ENCODE data around the gene NDUFAB1. TPM values are rescaled to one million over a fixed set of nuclear protein-coding genes. Genes with fewer than 3 reads are reported as not detected.
"Not testable (repeated sequence)": the region's sequence is repeated elsewhere in the genome, so short reads cannot be mapped to it uniquely, and the experiment has no call there.

Gene NDUFAB1
- 10 to 100 TPM; 73.5 to 80.3 TPM for total RNA-seq

DNA sequence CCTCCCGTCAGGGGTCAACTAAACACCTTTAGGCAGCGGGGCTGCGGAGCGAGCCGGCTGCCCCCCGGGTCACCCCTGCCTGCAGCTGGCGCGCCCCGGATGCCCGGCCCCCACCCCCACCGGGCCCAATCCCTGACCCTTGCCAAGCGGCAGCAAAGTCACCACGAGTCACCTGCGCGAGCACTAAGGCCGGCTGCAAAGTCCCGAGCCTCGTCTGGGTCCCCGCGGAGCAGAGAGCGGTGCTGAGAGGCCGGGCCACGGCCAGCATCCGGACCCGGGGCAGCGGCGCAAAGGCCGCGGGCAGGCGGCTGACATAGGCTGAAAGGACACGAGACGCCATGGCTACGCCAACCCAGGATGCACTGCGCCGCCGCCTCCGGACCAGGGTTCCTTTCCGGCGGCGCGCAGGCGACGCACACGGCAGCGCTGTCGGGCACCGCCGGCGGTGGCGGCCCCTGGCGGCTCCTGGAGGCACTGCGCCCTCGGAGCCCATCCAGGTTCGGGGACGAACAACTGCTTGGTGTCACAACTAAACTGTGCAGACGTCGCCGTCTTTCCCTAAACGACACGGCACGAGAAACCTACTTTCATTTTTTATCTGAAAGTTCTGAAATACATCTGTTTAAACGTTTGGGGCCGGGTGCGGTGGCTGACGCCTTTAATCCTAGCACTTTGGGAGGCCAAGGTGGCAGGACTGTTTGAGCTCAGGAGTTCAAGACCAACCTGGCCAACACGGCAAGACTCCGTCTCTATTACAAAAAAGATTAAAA is at the start of gene NDUFAB1:
TSS of gene NDUFAB1 (minus strand) at position 366 of the 770 bp plus-strand sequence. CDS start at position 340, 26 bp downstream.
- Mint-ChIP-seq H3K4me3 (peak within 1 kb of the TSS; percentile 84 to 86), H3K9me3 (no peaks in the 10 kb centered on the region), H3K27me3 (ENCODE audit: low read depth) (no peaks in the 10 kb centered on the region), H3K27ac (peak within 1 kb of the TSS; percentile 72), H3K4me1 (ENCODE audit: low read depth) (peaks cover 40% of the 10 kb centered on the region), H3K36me3 (ENCODE audit: insufficient read depth in 2 of 2) (peaks cover 4 to 10% of the 10 kb centered on the region in 2 donors)
- ATAC-seq (replicated peaks in 1 of 2), result peak; percentile 99 to 100
- DNase-seq, result peak; percentile 93 to 96

DNA sequence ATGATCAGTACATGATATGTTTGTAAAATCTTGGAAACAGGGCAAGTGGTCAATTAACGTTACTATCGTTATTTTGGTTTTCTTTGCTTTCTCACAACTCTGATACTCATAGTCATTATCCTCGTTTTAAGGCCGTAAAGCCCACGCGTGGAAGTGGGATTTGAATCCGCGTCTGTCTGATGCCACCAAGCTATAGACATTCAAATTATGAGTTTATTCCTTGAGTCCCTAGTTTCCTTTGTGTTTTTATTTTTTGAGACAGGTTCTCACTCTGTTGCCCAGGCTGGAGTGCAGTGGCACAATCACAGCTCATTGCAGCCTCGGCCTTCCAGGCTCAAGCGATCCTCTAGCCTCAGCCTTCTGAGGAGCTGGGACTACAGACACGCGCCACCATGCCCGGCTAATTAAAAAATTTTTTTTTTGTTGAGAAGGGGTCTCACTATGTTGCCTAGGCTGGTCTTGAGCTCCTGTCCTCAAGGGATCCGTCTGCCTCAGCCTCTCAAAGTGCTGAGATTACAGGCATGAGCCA is 46.2 kb upstream of the NDUFAB1 start:
- H3K4me3 Mint-ChIP-seq, result peak overlapping the region; percentile 92 to 96
- H3K36me3 Mint-ChIP-seq (ENCODE audit: insufficient read depth in 2 of 2), result peaks cover 16 to 36% of the 10 kb centered on the region in 2 donors
- peak overlapping the region; percentile 92 for H3K27ac Mint-ChIP-seq
- H3K27me3 Mint-ChIP-seq (ENCODE audit: low read depth), result no peaks in the 10 kb centered on the region
- H3K4me1 Mint-ChIP-seq (ENCODE audit: low read depth), result peaks cover 57% of the 10 kb centered on the region
- DNase-seq (no peak), ATAC-seq (replicated peaks in 1 of 2) (no peak)
- H3K9me3 Mint-ChIP-seq, result no peaks in the 10 kb centered on the region

DNA sequence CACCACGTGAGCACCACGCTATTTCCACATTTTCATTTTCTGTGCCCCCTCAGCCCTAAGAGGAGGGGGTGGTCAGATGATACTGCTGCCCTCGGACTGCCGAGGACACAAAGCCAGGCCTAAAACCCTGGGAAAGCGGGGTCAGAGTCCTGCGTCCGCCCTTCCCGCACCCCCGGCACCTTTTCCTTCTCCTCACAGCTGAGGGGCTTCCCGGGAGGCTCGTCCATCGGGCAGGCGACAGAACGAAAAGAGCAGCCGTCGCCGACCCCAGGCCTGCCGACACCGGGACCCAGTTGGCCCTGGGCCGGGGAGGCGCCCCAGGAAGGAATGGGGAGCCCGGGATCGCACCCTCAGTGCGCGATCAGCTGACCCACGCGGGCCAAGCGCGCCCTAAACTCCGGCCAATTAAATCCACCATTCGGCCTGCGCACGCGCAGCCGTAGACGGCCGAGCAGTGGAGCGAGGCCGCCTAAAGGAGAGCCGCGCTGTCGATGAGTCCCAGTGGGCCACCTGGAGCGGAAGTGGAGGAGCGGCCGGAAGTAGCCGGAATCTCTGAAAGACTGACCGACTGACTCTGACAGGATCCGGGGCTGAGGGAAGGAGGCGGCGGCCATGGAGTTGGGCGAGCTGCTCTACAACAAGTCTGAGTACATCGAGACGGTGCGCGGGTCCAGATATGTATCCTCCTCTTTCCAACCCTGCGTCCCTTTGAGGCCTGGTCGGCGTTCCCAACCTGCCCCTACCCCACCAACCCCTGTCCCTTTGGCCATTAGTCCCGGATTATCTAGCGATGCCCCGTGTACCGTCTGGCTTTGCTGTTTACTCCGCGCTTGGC is 45.0 kb upstream of the NDUFAB1 start, which contains the start of the genes DCTN5 and PALB2:
TSS of gene DCTN5 (plus strand) at position 536 of the 835 bp plus-strand sequence. CDS start at position 613, 77 bp downstream.
TSS of gene PALB2 (minus strand) at position 380 of the 835 bp plus-strand sequence. CDS start at position 227, 153 bp downstream.
- peak; percentile 92 for DNase-seq
- Mint-ChIP-seq H3K36me3 (ENCODE audit: insufficient read depth in 2 of 2) (peaks cover 12 to 34% of the 10 kb centered on the region in 2 donors), H3K9me3 (no peaks in the 10 kb centered on the region), H3K4me3 (peak within 1 kb of the TSS; percentile 92 to 96), H3K27me3 (ENCODE audit: low read depth) (no peaks in the 10 kb centered on the region), H3K4me1 (ENCODE audit: low read depth) (peaks cover 49% of the 10 kb centered on the region), H3K27ac (peak within 1 kb of the TSS; percentile 96)
- peak; percentile 99 for ATAC-seq (replicated peaks in 1 of 2)

DNA sequence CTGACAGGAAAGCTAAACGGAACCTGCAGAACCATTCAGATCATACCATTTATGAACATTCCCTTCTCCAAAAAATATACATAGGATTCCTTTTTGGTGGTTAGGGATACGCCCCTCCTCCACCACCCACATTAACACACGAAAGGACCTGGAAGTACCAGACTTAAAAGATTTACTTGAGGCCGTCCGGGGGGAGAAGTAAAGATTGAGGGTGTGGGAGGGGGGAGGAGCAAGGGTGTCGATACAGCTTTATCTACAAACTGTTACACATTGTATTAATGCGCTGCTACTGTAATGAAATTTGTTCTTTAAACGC is 44.5 kb upstream of the NDUFAB1 start:
- ATAC-seq (replicated peaks in 1 of 2) (no peak), DNase-seq (peak in 1 of 2 donors; percentile 1)
- peaks cover 44% of the 10 kb centered on the region for H3K4me1 Mint-ChIP-seq (ENCODE audit: low read depth)
- H3K4me3 Mint-ChIP-seq, result peak overlapping the region; percentile 92 to 96
- H3K27ac Mint-ChIP-seq, result peak overlapping the region; percentile 96
- no peaks in the 10 kb centered on the region for H3K9me3 Mint-ChIP-seq
- H3K27me3 Mint-ChIP-seq (ENCODE audit: low read depth), result no peaks in the 10 kb centered on the region
- H3K36me3 Mint-ChIP-seq (ENCODE audit: insufficient read depth in 2 of 2), result peaks cover 12 to 32% of the 10 kb centered on the region in 2 donors

DNA sequence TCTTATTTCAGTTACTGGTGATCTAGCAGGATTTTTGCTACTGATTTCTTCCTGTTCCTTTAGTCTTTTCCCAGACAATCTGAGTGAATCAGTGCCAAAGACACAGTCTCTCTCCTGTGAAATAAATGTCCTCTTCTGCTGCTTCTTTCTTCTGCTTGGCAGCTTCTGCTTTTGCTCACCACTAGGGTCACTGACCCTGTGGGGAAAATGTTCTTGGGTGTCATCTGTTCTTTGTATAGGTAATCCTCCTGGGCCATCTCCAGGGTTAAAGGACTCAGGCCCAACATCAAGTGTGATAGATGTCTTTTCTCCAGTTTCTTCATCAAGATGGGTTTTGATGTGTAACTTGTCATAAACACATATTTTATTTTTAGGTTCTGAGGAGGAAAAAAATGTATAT is 39.8 kb upstream of the NDUFAB1 start:
- Mint-ChIP-seq H3K4me1 (ENCODE audit: low read depth) (peaks cover 37% of the 10 kb centered on the region), H3K27ac (peak overlapping the region; percentile 6), H3K4me3 (no peak overlapping the region), H3K27me3 (ENCODE audit: low read depth) (no peaks in the 10 kb centered on the region), H3K36me3 (ENCODE audit: insufficient read depth in 2 of 2) (peaks cover 6 to 21% of the 10 kb centered on the region in 2 donors), H3K9me3 (no peaks in the 10 kb centered on the region)
- ATAC-seq (replicated peaks in 1 of 2) (no peak), DNase-seq (no peak)

DNA sequence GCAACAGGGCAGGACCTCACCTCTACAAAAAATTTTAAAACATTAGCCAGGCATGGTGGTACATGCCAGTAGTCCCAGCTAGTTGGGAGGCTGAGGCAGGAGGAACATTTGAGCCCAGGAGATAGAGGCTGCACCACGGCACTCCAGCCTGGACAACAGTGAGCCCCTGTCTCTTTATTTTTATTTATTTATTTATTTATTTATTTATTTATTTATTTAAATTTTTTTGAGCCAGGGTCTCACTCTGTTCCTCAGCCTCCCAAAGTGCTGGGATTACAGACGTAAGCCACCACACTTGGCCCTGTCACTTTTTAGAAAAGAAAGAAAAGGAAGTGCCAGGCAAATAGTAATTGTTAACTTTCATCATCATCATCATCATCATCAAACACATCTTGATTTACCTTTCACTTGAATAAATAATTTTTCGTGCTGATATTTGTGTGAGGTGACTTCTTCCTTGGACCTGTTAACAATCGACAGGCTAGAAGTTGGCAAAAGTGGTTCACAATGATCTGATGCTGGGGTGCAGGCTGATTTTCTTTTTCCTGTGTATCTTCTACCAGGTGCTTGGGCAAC is 38.4 kb upstream of the NDUFAB1 start:
- Mint-ChIP-seq H3K27ac (no peak overlapping the region), H3K9me3 (no peaks in the 10 kb centered on the region), H3K36me3 (ENCODE audit: insufficient read depth in 2 of 2) (peaks cover 6 to 31% of the 10 kb centered on the region in 2 donors)

DNA sequence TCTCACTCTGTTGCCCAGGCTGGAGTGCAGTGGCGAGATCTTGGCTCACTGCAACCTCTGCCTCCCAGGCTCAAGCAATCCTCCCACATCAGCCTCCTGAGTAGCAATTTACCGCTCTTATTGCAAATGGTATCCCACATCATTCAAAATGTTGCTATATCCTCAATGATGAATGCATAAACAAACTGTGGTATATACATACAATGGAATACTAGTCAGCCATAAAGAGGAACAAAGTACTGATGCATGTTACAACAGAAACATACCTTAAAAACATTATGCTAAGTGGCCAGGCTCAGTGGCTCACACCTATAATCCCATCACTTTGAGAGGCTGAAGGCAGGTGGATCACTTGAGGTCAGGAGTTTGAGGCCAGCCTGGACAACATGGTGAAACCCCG is 35.8 kb upstream of the NDUFAB1 start:
- Mint-ChIP-seq H3K4me1 (ENCODE audit: low read depth) (peaks cover 20% of the 10 kb centered on the region), H3K36me3 (ENCODE audit: insufficient read depth in 2 of 2) (peaks cover 6 to 28% of the 10 kb centered on the region in 2 donors)
- not testable (repeated sequence) for H3K27ac Mint-ChIP-seq; H3K9me3 Mint-ChIP-seq; ATAC-seq (replicated peaks in 1 of 2); H3K4me3 Mint-ChIP-seq; DNase-seq; H3K27me3 Mint-ChIP-seq (ENCODE audit: low read depth)

More for the DNA sequence above, 38.4 kb upstream of the NDUFAB1 start:
- no peak for ATAC-seq (replicated peaks in 1 of 2)
- H3K4me3 Mint-ChIP-seq, result no peak overlapping the region
- H3K27me3 Mint-ChIP-seq (ENCODE audit: low read depth), result no peaks in the 10 kb centered on the region
- H3K4me1 Mint-ChIP-seq (ENCODE audit: low read depth), result peaks cover 30% of the 10 kb centered on the region
- DNase-seq, result no peak

DNA sequence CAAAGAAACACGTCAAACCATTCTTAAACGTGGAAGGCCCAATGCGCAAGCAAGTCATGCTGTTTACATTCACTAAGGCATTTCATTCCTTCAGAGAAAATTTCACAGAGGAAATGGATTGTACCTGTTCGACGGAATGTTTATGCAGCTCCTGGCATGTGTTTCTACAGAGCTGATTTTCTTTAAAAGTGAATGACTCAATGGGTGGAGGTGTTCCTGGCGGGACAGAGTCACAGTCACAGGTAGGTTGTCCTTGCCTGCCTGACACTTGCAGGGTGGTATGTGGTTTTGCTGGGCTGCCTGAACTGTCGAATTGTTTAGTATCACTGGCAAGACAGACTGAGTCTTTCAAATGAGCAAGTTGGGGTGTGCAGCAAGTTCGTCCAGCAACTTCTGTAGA is 33.4 kb upstream of the NDUFAB1 start:
- no peak overlapping the region for H3K4me3 Mint-ChIP-seq
- H3K4me1 Mint-ChIP-seq (ENCODE audit: low read depth), result peaks cover 20% of the 10 kb centered on the region
- H3K36me3 Mint-ChIP-seq (ENCODE audit: insufficient read depth in 2 of 2), result peaks cover 0 to 23% of the 10 kb centered on the region in 2 donors
- no peak for DNase-seq
- ATAC-seq (replicated peaks in 1 of 2), result no peak
- peak overlapping the region; percentile 30 for H3K27ac Mint-ChIP-seq
- no peaks in the 10 kb centered on the region for H3K27me3 Mint-ChIP-seq (ENCODE audit: low read depth)
- no peaks in the 10 kb centered on the region for H3K9me3 Mint-ChIP-seq

DNA sequence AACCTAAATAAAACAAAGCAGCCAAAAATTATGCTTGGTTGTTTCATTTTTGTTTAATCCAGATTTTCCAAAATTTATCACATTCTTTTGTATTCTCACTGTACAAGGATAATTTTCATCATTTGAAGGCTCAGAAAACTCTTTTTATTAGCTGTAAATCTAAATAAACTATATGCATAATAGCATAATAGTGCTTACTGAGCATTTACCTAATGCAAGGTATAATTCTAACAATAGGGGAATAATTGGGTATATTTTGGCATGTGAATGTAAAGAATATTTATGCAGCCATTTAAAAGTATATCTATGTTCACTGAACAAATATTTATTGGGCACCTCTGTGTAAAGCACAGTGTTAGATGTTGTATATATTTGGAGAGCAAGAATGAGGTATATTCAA is 28.0 kb upstream of the NDUFAB1 start:
- Mint-ChIP-seq H3K27ac (no peak overlapping the region), H3K36me3 (ENCODE audit: insufficient read depth in 2 of 2) (peaks cover 10 to 29% of the 10 kb centered on the region in 2 donors), H3K4me3 (no peak overlapping the region), H3K4me1 (ENCODE audit: low read depth) (peaks cover under 1% of the 10 kb centered on the region), H3K9me3 (no peaks in the 10 kb centered on the region), H3K27me3 (ENCODE audit: low read depth) (no peaks in the 10 kb centered on the region)
- ATAC-seq (replicated peaks in 1 of 2) (no peak), DNase-seq (no peak)

DNA sequence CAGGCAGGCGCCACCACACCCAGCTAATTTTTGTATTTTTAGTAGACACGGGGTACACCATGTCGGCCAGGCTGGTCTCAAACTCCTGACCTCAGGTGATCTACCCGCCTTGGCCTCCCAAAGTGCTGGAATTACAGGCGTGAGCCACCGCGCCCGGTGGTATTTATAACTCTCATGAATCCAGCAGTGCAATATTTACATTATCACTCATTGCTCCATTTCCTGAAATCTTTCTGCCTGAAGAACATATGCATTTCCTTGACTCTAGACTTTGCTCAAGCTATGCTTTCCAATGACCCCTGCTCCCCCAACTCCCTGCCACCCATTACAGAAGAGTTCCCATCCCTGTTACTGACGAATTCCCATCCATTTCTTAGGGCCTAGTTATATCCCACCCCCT is 19.7 kb upstream of the NDUFAB1 start:
- no peaks in the 10 kb centered on the region for H3K9me3 Mint-ChIP-seq
- no peak overlapping the region for H3K27ac Mint-ChIP-seq
- no peaks in the 10 kb centered on the region for H3K4me1 Mint-ChIP-seq (ENCODE audit: low read depth)
- no peak for ATAC-seq (replicated peaks in 1 of 2)
- no peak for DNase-seq
- H3K36me3 Mint-ChIP-seq (ENCODE audit: insufficient read depth in 2 of 2), result peaks cover 2 to 19% of the 10 kb centered on the region in 2 donors
- H3K27me3 Mint-ChIP-seq (ENCODE audit: low read depth), result no peaks in the 10 kb centered on the region
- no peak overlapping the region for H3K4me3 Mint-ChIP-seq

DNA sequence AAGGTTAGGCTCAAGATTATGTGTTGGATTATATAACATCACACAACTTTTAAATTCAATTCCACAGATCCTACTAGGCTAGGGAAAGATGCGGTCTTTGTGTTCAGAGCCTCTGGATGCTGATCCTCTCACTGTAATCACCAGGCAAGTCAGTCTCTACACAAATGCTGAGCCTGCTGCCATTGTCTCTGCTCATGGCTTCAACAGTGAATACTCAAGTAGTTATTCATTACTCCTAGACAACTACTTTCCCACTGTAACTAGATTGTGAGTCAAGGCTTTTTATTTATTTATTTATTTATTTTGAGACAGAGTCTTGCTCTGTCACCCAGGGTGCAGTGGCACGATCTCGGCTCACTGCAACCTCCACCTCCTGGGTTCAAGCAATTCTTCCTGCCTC is 15.8 kb upstream of the NDUFAB1 start:
- H3K4me1 Mint-ChIP-seq (ENCODE audit: low read depth), result no peaks in the 10 kb centered on the region
- no peak overlapping the region for H3K27ac Mint-ChIP-seq
- no peak for ATAC-seq (replicated peaks in 1 of 2)
- DNase-seq, result no peak
- no peaks in the 10 kb centered on the region for H3K9me3 Mint-ChIP-seq
- peaks cover 0 to 11% of the 10 kb centered on the region in 2 donors for H3K36me3 Mint-ChIP-seq (ENCODE audit: insufficient read depth in 2 of 2)
- no peak overlapping the region for H3K4me3 Mint-ChIP-seq
- no peaks in the 10 kb centered on the region for H3K27me3 Mint-ChIP-seq (ENCODE audit: low read depth)

DNA sequence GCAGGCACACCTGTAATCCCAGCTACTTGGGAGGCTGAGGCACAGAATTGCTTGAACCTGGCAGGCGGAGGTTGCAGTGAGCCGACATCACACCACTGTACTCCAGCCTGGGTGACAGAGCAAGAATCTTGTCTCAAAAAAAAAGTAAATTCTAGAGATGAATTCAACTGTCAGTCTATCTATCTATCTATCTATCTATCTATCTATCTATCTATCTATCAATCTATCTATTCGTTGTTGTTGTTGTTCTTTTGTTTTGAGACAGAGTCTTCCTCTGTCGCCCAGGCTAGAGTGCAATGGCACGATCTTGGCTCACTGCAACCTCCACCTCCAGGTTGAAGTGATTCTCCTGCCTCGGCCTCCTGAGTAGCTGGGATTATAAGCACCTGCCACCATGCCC is 14.8 kb upstream of the NDUFAB1 start:
- ATAC-seq (replicated peaks in 1 of 2); H3K9me3 Mint-ChIP-seq; H3K27me3 Mint-ChIP-seq (ENCODE audit: low read depth); DNase-seq; H3K27ac Mint-ChIP-seq; H3K36me3 Mint-ChIP-seq (ENCODE audit: insufficient read depth in 2 of 2); H3K4me3 Mint-ChIP-seq; H3K4me1 Mint-ChIP-seq (ENCODE audit: low read depth): not testable (repeated sequence)

DNA sequence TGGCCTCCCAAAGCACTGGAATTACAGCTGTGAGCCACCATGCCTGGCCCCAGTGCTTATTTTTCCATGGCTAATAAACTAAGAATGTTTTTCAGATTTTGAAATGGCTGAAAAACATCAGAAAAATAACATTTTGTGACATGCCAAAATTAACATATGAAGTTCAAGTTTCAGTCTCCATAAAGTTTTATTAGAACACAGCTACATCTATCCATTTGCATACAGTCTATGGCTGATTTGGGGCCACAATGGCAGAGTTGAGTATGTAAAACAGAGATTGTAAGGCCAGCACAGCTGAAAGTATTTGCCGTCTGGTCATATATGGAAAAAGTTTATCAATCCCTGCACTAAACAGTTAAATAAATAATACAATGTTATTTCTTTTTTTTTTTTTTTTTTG is 13.8 kb upstream of the NDUFAB1 start:
- H3K27ac Mint-ChIP-seq, result no peak overlapping the region
- H3K4me3 Mint-ChIP-seq, result no peak overlapping the region
- peaks cover 0 to 8% of the 10 kb centered on the region in 2 donors for H3K36me3 Mint-ChIP-seq (ENCODE audit: insufficient read depth in 2 of 2)

More for the DNA sequence above, 13.8 kb upstream of the NDUFAB1 start:
- H3K4me1 Mint-ChIP-seq (ENCODE audit: low read depth), result no peaks in the 10 kb centered on the region
- ATAC-seq (replicated peaks in 1 of 2), result no peak
- no peaks in the 10 kb centered on the region for H3K9me3 Mint-ChIP-seq
- no peak for DNase-seq
- no peaks in the 10 kb centered on the region for H3K27me3 Mint-ChIP-seq (ENCODE audit: low read depth)
